Measurements from ENCODE around the gene OSBPL1A. TPM values are rescaled to one million over a fixed set of nuclear protein-coding genes. Genes with fewer than 3 reads are reported as not detected.

OSBPL1A gene
- total and polyA plus RNA-seq, 2 experiments from 2014 or later = 24.6 to 31.3 TPM

DNA sequence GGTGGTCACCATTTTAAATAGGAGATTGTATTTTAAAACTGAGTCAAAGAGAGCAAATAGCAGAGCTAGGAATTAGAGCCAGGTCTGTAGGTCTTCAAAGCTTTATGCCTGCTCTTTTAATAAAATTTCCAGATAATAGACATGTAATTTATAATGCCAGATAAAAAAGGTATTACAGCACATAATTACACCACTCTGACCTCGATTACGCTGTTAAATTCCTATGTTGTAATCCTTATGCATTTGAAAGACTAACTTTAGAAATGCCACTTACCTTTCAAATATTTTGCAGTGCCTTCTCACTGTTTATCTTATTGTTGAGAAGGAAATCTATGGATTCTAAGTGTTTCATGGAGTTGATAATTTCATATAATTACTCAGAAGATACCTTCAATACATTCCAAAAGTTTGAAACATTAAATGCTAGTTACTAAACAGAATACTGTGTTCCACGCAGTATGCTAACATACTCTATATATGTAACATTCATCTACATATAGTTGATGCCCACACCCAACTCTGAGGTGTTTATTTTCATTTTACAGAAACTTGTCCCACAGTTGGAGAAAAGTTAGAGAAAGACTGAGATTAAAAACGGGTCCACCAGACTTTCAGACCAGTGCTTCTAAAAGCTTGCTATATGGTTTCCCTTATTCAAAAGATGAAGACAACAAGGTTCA, 120.0 kb downstream of the OSBPL1A start:
- WGBS (ENCODE audit: low lambda C conversion rate, missing lambda C conversion rate) = 76% methylated on average over 4 of the region's 4 CpGs
- no peak for DNase-seq (ENCODE audit: low spot score)
- Histone ChIP-seq H2AFZ (no peak overlapping the region), H3K4me3 (no peak overlapping the region), H3K4me1 (ENCODE audit: insufficient read depth) (peaks cover 5% of the 10 kb centered on the region), H3K36me3 (replicated peaks; ENCODE audit: insufficient read depth, low read depth) (no peaks in the 10 kb centered on the region), H3K9me2 (replicated peaks; ENCODE audit: insufficient read depth) (no peaks in the 10 kb centered on the region), H3K27me3 (no peaks in the 10 kb centered on the region), H3K9me3 (ENCODE audit: low read depth) (no peaks in the 10 kb centered on the region), H3K27ac (no peak overlapping the region), H4K20me1 (ENCODE audit: insufficient read depth, poor library complexity, severe bottlenecking) (no peaks in the 10 kb centered on the region), H3K79me2 (peaks cover 1% of the 10 kb centered on the region), H3K4me2 (no peak overlapping the region)
- TF ChIP-seq EZH2 (IDR thresholded peaks at IDR 0.05; ENCODE audit: borderline replicate concordance) (no peak), EZH2phosphoT487 (IDR thresholded peaks at IDR 0.05; ENCODE audit: low read depth, severe bottlenecking, unreplicated experiment) (no peak)
- TF ChIP-seq, protein P1, sequence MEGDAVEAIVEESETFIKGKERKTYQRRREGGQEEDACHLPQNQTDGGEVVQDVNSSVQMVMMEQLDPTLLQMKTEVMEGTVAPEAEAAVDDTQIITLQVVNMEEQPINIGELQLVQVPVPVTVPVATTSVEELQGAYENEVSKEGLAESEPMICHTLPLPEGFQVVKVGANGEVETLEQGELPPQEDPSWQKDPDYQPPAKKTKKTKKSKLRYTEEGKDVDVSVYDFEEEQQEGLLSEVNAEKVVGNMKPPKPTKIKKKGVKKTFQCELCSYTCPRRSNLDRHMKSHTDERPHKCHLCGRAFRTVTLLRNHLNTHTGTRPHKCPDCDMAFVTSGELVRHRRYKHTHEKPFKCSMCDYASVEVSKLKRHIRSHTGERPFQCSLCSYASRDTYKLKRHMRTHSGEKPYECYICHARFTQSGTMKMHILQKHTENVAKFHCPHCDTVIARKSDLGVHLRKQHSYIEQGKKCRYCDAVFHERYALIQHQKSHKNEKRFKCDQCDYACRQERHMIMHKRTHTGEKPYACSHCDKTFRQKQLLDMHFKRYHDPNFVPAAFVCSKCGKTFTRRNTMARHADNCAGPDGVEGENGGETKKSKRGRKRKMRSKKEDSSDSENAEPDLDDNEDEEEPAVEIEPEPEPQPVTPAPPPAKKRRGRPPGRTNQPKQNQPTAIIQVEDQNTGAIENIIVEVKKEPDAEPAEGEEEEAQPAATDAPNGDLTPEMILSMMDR (IDR thresholded peaks at IDR 0.05; ENCODE audit: poor library complexity) = no peak

DNA sequence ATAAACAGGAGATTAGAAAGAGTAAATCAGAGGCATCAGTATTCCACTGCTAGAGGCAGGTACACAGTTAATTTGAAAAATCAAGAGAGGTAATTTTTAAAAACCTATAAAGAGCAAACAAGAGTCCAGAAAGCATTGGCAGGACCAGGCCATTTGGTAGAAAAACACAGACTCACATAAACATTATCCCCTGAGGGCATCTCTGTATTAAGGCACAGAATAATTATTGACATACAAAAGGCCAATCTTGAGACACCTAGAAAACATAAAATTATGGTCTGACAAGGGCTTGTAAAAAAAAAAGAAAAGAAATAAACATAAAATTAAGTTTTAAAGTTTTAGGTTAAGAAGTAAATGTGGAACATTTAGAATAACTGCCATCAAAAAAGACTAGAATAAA, 120.6 kb downstream of the OSBPL1A start:
- no peak overlapping the region for H3K4me3 ChIP-seq
- no peaks in the 10 kb centered on the region for H3K9me2 ChIP-seq (replicated peaks; ENCODE audit: insufficient read depth)
- DNase-seq (ENCODE audit: low spot score) = no peak
- H3K9me3 ChIP-seq (ENCODE audit: low read depth) = no peaks in the 10 kb centered on the region
- H2AFZ ChIP-seq = no peak overlapping the region
- no peaks in the 10 kb centered on the region for H3K36me3 ChIP-seq (replicated peaks; ENCODE audit: insufficient read depth, low read depth)
- peaks cover 3% of the 10 kb centered on the region for H3K79me2 ChIP-seq
- H4K20me1 ChIP-seq (ENCODE audit: insufficient read depth, poor library complexity, severe bottlenecking) = no peaks in the 10 kb centered on the region
- TF ChIP-seq, protein P1 (IDR thresholded peaks at IDR 0.05; ENCODE audit: poor library complexity) = no peak
- no peak for TF ChIP-seq EZH2 (IDR thresholded peaks at IDR 0.05; ENCODE audit: borderline replicate concordance)
- TF ChIP-seq EZH2phosphoT487 (IDR thresholded peaks at IDR 0.05; ENCODE audit: low read depth, severe bottlenecking, unreplicated experiment) = no peak
- no peak overlapping the region for H3K27ac ChIP-seq
- no peak overlapping the region for H3K4me2 ChIP-seq
- peaks cover 10% of the 10 kb centered on the region for H3K4me1 ChIP-seq (ENCODE audit: insufficient read depth)
- no peaks in the 10 kb centered on the region for H3K27me3 ChIP-seq

- 99% methylated on average over 3 of the region's 3 CpGs for WGBS (ENCODE audit: low lambda C conversion rate, missing lambda C conversion rate)
- no peak overlapping the region for H3K4me3 ChIP-seq
- H3K9me2 ChIP-seq (replicated peaks; ENCODE audit: insufficient read depth) = no peaks in the 10 kb centered on the region
- no peak overlapping the region for H3K27ac ChIP-seq
- H3K36me3 ChIP-seq (replicated peaks; ENCODE audit: insufficient read depth, low read depth) = no peaks in the 10 kb centered on the region
- H3K27me3 ChIP-seq = no peaks in the 10 kb centered on the region
- H4K20me1 ChIP-seq (ENCODE audit: insufficient read depth, poor library complexity, severe bottlenecking) = no peaks in the 10 kb centered on the region
- DNase-seq (ENCODE audit: low spot score) = no peak
- H3K4me2 ChIP-seq = no peak overlapping the region
- H3K9me3 ChIP-seq (ENCODE audit: low read depth) = no peaks in the 10 kb centered on the region
- peaks cover 9% of the 10 kb centered on the region for H3K79me2 ChIP-seq
- TF ChIP-seq, protein P1 (IDR thresholded peaks at IDR 0.05; ENCODE audit: poor library complexity) = no peak
- no peak for TF ChIP-seq EZH2phosphoT487 (IDR thresholded peaks at IDR 0.05; ENCODE audit: low read depth, severe bottlenecking, unreplicated experiment)
- peaks cover 10% of the 10 kb centered on the region for H3K4me1 ChIP-seq (ENCODE audit: insufficient read depth)
- H2AFZ ChIP-seq = no peak overlapping the region
Measured at GRCh38 chr18:24274837-24275236, 122.8 kb downstream of the OSBPL1A start.
